Nephron (organoid): Measurements from ENCODE around the gene NFAM1.

Experiments used
- H3K27ac Mint-ChIP-seq, 3 experiments: 2 replicates each; pipeline ENCODE4 v1.8.0; 2020; ENCODE audit warnings: mixed read lengths in 3 of 3, mild to moderate bottlenecking in 2 of 3, moderate library complexity in 1 of 3
- H3K27me3 Mint-ChIP-seq: 2 replicates; pipeline ENCODE4 v1.8.0; 2021; ENCODE audit warnings: low read depth, mild to moderate bottlenecking, moderate library complexity, mixed read lengths
- H3K36me3 Mint-ChIP-seq: 2 replicates; pipeline ENCODE4 v1.8.0; 2020; ENCODE audit warnings: low read depth, mixed read lengths
- H3K4me1 Mint-ChIP-seq: 2 replicates; pipeline ENCODE4 v1.8.0; 2020; ENCODE audit warnings: mixed read lengths
- H3K4me3 Mint-ChIP-seq, 3 experiments: 2 replicates each; pipeline ENCODE4 v1.8.0; 2020; ENCODE audit warnings: mild to moderate bottlenecking in 3 of 3, mixed read lengths in 3 of 3, moderate library complexity in 2 of 3
- H3K9me3 Mint-ChIP-seq: 2 replicates; pipeline ENCODE4 v1.8.0; 2020; ENCODE audit warnings: mixed read lengths
- CTCF ChIP-seq, 3 experiments: fragments of 200-600 bp; sonication (generic); IDR thresholded peaks; one replicate each; pipeline ENCODE4 v1.5.0; 2021; ENCODE audit warnings: antibody characterized with exemption in 3 of 3; ENCODE audit not compliant: unreplicated experiment in 3 of 3

NFAM1 gene

GRCh38 chr22:42383851-42384417 is 48.3 kb downstream of the NFAM1 start:
- Mint-ChIP-seq H3K27ac (no peak overlapping the region), H3K4me3 (no peak overlapping the region), H3K9me3 (no peaks in the 10 kb centered on the region), H3K36me3 (no peaks in the 10 kb centered on the region), H3K4me1 (peaks cover 11% of the 10 kb centered on the region), H3K27me3 (peaks cover 21% of the 10 kb centered on the region)
- no peak for TF ChIP-seq CTCF (IDR thresholded peaks at IDR 0.05; ENCODE audit: unreplicated experiment in 3 of 3)

GRCh38 chr22:42383287-42383686 is 48.9 kb downstream of the NFAM1 start:
- Mint-ChIP-seq H3K9me3 (no peaks in the 10 kb centered on the region), H3K4me3 (no peak overlapping the region), H3K27ac (no peak overlapping the region), H3K27me3 (peaks cover 21% of the 10 kb centered on the region), H3K4me1 (peaks cover 11% of the 10 kb centered on the region), H3K36me3 (no peaks in the 10 kb centered on the region)
- no peak for TF ChIP-seq CTCF (IDR thresholded peaks at IDR 0.05; ENCODE audit: unreplicated experiment in 3 of 3)

GRCh38 chr22:42380769-42381551 is 51.2 kb downstream of the NFAM1 start:
- peak overlapping the region in 2 of 3 experiments; percentile 47 to 58 for H3K27ac Mint-ChIP-seq
- H3K4me1 Mint-ChIP-seq: peaks cover 18% of the 10 kb centered on the region
- no peaks in the 10 kb centered on the region for H3K36me3 Mint-ChIP-seq
- TF ChIP-seq CTCF (IDR thresholded peaks at IDR 0.05; ENCODE audit: unreplicated experiment in 3 of 3): no peak
- H3K27me3 Mint-ChIP-seq: peaks cover 21% of the 10 kb centered on the region
- no peaks in the 10 kb centered on the region for H3K9me3 Mint-ChIP-seq
- no peak overlapping the region for H3K4me3 Mint-ChIP-seq

GRCh38 chr22:42379966-42380537 is 52.2 kb downstream of the NFAM1 start:
- peaks cover 18% of the 10 kb centered on the region for H3K27me3 Mint-ChIP-seq
- H3K9me3 Mint-ChIP-seq: no peaks in the 10 kb centered on the region
- H3K36me3 Mint-ChIP-seq: no peaks in the 10 kb centered on the region
- no peak overlapping the region for H3K4me3 Mint-ChIP-seq
- peaks cover 18% of the 10 kb centered on the region for H3K4me1 Mint-ChIP-seq
- H3K27ac Mint-ChIP-seq: peak overlapping the region in 1 of 3 experiments; percentile 58
- TF ChIP-seq CTCF (IDR thresholded peaks at IDR 0.05; ENCODE audit: unreplicated experiment in 3 of 3): no peak

- no peak overlapping the region for H3K27ac Mint-ChIP-seq
Measured at GRCh38 chr22:42376711-42377554, 55.3 kb downstream of the NFAM1 start.

More at GRCh38 chr22:42376711-42377554, 55.3 kb downstream of the NFAM1 start:
- Mint-ChIP-seq H3K9me3 (no peaks in the 10 kb centered on the region), H3K36me3 (no peaks in the 10 kb centered on the region), H3K4me3 (no peak overlapping the region), H3K27me3 (peaks cover 29% of the 10 kb centered on the region), H3K4me1 (peaks cover 30% of the 10 kb centered on the region)
- TF ChIP-seq CTCF (IDR thresholded peaks at IDR 0.05; ENCODE audit: unreplicated experiment in 3 of 3): no peak
